Measurements from ENCODE around the gene LYZL2. TPM values are rescaled to one million over a fixed set of nuclear protein-coding genes. Genes with fewer than 3 reads are reported as not detected.
A peak's percentile ranks its signal among the peaks of the same experiment; 100 is the strongest.

LYZL2 gene
- total and polyA plus RNA-seq, 2 of the 8 experiments (the other 6 are each of a cell fraction or from before 2014, with no cell fraction given) = not detected

- POLR2A ChIA-PET (ENCODE audit: partially characterized antibody) = interaction anchor here (0.7 to 1.0 kb wide), 3 partner anchors 14 to 174 kb away, joined by 3 to 4 read pairs (median 4); no protein-coding TSS in a partner anchor
- no peak overlapping the region for H4K5ac ChIP-seq (ENCODE audit: insufficient read length, low read depth, low read length)
- no peak overlapping the region for H3K4ac ChIP-seq (replicated peaks; ENCODE audit: insufficient read length, low read depth, low read length)
- TF ChIP-seq ASH2L (IDR thresholded peaks at IDR 0.05; ENCODE audit: low read length) (no peak), RFX5 (IDR thresholded peaks at IDR 0.05; ENCODE audit: borderline replicate concordance, low read depth, low read length) (no peak), SP2 (IDR thresholded peaks at IDR 0.05; ENCODE audit: low read length) (no peak), CTCF (IDR thresholded peaks at IDR 0.05; ENCODE audit: control extremely low read depth in 1 of 3, insufficient read depth in 1 of 3, low read depth in 1 of 3, low read length in 3 of 3) (peak; percentile 20 to 73 (median 66)), E2F6 (IDR thresholded peaks at IDR 0.05) (peak; percentile 30; the same call in 1 of the 2 replicates), GABPA (IDR thresholded peaks at IDR 0.05; ENCODE audit: borderline replicate concordance, insufficient read depth, low read length) (no peak), MAFK (IDR thresholded peaks at IDR 0.05; ENCODE audit: low read depth, low read length) (no peak), RBBP5 (IDR thresholded peaks at IDR 0.05; ENCODE audit: borderline replicate concordance, low read depth, low read length) (no peak), KDM5A (IDR thresholded peaks at IDR 0.05; ENCODE audit: low read length) (no peak), SP1 (IDR thresholded peaks at IDR 0.05; ENCODE audit: low read depth, low read length) (no peak)
Measured at GRCh38 chr10:30591249-30591670, 38.3 kb downstream of the LYZL2 start.

More at GRCh38 chr10:30591249-30591670, 38.3 kb downstream of the LYZL2 start:
- Histone ChIP-seq H3K9ac (replicated peaks in 1 of 4; ENCODE audit: extremely low read depth in 1 of 4, low read depth in 3 of 4, low read length in 3 of 4) (no peak overlapping the region), H3K23ac (ENCODE audit: insufficient read length) (no peak overlapping the region), H4K20me1 (replicated peaks in 1 of 2; ENCODE audit: control insufficient read depth in 1 of 2, insufficient read depth in 2 of 2, low read length in 2 of 2) (no peaks in the 10 kb centered on the region), H3K18ac (ENCODE audit: extremely low read depth, low read length) (no peak overlapping the region), H2BK12ac (ENCODE audit: low read depth, low read length) (no peak overlapping the region), H3K4me2 (ENCODE audit: insufficient read depth in 1 of 2, low read depth in 2 of 2, low read length in 2 of 2) (no peak overlapping the region), H2AK5ac (ENCODE audit: low read depth, low read length) (no peak overlapping the region), H4K8ac (ENCODE audit: extremely low read depth, insufficient read depth, low read length) (no peak overlapping the region), H3K9me3 (ENCODE audit: insufficient read depth in 2 of 2, low read depth in 1 of 2, low read length in 1 of 2) (no peaks in the 10 kb centered on the region), H3K36me3 (ENCODE audit: control insufficient read depth in 2 of 4, insufficient read depth in 4 of 4, low read length in 3 of 4) (no peaks in the 10 kb centered on the region), H3K79me2 (ENCODE audit: control insufficient read depth in 1 of 2, insufficient read depth in 2 of 2, low read length in 2 of 2) (no peaks in the 10 kb centered on the region), H3K4me1 (replicated peaks in 1 of 4; ENCODE audit: control insufficient read depth in 3 of 4, insufficient read depth in 4 of 4, low read length in 3 of 4) (peaks cover 0 to 5% (median 1%) of the 10 kb centered on the region in 4 experiments; a peak in 4 of 7 replicates), H2BK20ac (ENCODE audit: low read length) (no peak overlapping the region), H2BK5ac (ENCODE audit: low read depth, low read length) (no peak overlapping the region), H3K27ac (ENCODE audit: low read depth, low read length) (no peak overlapping the region), H2BK120ac (replicated peaks; ENCODE audit: low read depth, low read length) (no peak overlapping the region), H3K27me3 (replicated peaks in 1 of 4; ENCODE audit: control insufficient read depth in 3 of 4, extremely low read depth in 1 of 4, insufficient read depth in 3 of 4, low read length in 3 of 4) (peaks cover 7 to 34% (median 15%) of the 10 kb centered on the region in 4 experiments), H3K23me2 (ENCODE audit: low read depth, low read length) (no peaks in the 10 kb centered on the region), H2BK15ac (ENCODE audit: low read length) (peak overlapping the region; percentile 36; the same call in 1 of the 2 replicates), H3K4me3 (ENCODE audit: extremely low read depth in 1 of 4, insufficient read depth in 2 of 4, low read depth in 3 of 4, low read length in 4 of 4) (no peak overlapping the region), H3K14ac (ENCODE audit: insufficient read length) (no peak overlapping the region), H4K91ac (replicated peaks; ENCODE audit: insufficient read length, low read length) (no peak overlapping the region), H3K56ac (replicated peaks; ENCODE audit: insufficient read length, low read depth, low read length) (no peak overlapping the region), H2AFZ (ENCODE audit: low read length) (no peak overlapping the region), H3K79me1 (ENCODE audit: low read depth, low read length) (no peaks in the 10 kb centered on the region)
- CTCF ChIA-PET (ENCODE audit: partially characterized antibody) = interaction anchor here (0.7 to 8.7 kb wide), 59 partner anchors 8 to 306 kb away, joined by 3 to 129 read pairs (median 5); no protein-coding TSS in a partner anchor
- 19% methylated on average over 5 of the region's 5 CpGs; no CpG with 5 or more reads in 1 of the 2 experiments for WGBS, 2 experiments (ENCODE audit: extremely low coverage in 1 of 2, insufficient coverage in 1 of 2, insufficient read length in 1 of 2, insufficient replicate concordance in 2 of 2, low coverage in 1 of 2, low lambda C conversion rate in 2 of 2, missing lambda C conversion rate in 1 of 2)
- DNase-seq (ENCODE audit: low read depth in 1 of 2, low spot score in 2 of 2) (no peak), FAIRE-seq (no peak)
